H1 (cell line): Measurements from ENCODE around the gene DYNC1H1. TPM values are rescaled to one million over a fixed set of nuclear protein-coding genes. Genes with fewer than 3 reads are reported as not detected.

Experiments
- CTCF ChIA-PET: fragments of 300-600 bp; sonication (Branson Sonifier 250); formaldehyde crosslinking; loops from one replicate; lab custom pipeline; 2021; ENCODE audit not compliant: partially characterized antibody; lab: Charles Lee
- POLR2A ChIA-PET: fragments of 300-600 bp; sonication (Branson Sonifier 250); formaldehyde crosslinking; loops from one replicate; lab custom pipeline; 2021; ENCODE audit warnings: inconsistent platforms; ENCODE audit not compliant: partially characterized antibody; lab: Charles Lee
- DNase-seq, 2 experiments: peaks; one replicate each; pipeline versions ENCODE4 v3.0.0 to v3.0.0-alpha.2; 2010 to 2022; ENCODE audit warnings: low spot score in 2 of 2, low read depth in 1 of 2, mixed read lengths in 1 of 2
- FAIRE-seq: peaks from 2 replicates; lab custom pipeline; 2011; peaks lifted over from hg19 to GRCh38; lab: Jason Lieb, UNC
- H2AFZ ChIP-seq: 2 replicates; pipeline ENCODE4 v1.8.1; 2012; ENCODE audit warnings: low read length, inconsistent platforms
- H2AK5ac ChIP-seq: 2 replicates; pipeline ENCODE4 v1.6.1; 2013; ENCODE audit warnings: low read depth, low read length
- H2BK120ac ChIP-seq: replicated peaks from 2 replicates; pipeline ENCODE3; 2013; ENCODE audit warnings: low read depth, low read length, inconsistent platforms
- H2BK12ac ChIP-seq: 2 replicates; pipeline ENCODE4 v1.6.1; 2013; ENCODE audit warnings: low read depth, low read length
- H2BK15ac ChIP-seq: 2 replicates; pipeline ENCODE4 v1.6.1; 2013; ENCODE audit warnings: low read length
- H2BK20ac ChIP-seq: 2 replicates; pipeline ENCODE4 v1.6.1; 2013; ENCODE audit warnings: low read length
- H2BK5ac ChIP-seq: 2 replicates; pipeline ENCODE4 v1.6.1; 2013; ENCODE audit warnings: low read depth, low read length
- H3K14ac ChIP-seq: 2 replicates; pipeline ENCODE4 v1.6.1; 2013; ENCODE audit warnings: inconsistent platforms; ENCODE audit not compliant: insufficient read length
- H3K18ac ChIP-seq: 2 replicates; pipeline ENCODE4 v1.6.1; 2013; ENCODE audit warnings: low read length; ENCODE audit errors: extremely low read depth
- H3K23ac ChIP-seq: 2 replicates; pipeline ENCODE4 v1.6.1; 2013; ENCODE audit warnings: inconsistent platforms; ENCODE audit not compliant: insufficient read length
- H3K23me2 ChIP-seq: 2 replicates; pipeline ENCODE4 v1.6.1; 2013; ENCODE audit warnings: low read depth, low read length
- H3K27ac ChIP-seq: 2 replicates; pipeline ENCODE4 v1.6.1; 2011; ENCODE audit warnings: low read depth, low read length, inconsistent platforms
- H3K27me3 ChIP-seq, 4 experiments: replicated peaks in 1 of 4; 1 replicate in 1 of 4; 2 replicates in 3 of 4; pipeline versions ENCODE4 v1.6.1 to v1.8.1; 2011 to 2013; ENCODE audit warnings: low read length in 3 of 4, mild to moderate bottlenecking in 3 of 4, inconsistent platforms in 2 of 4, mixed read lengths in 2 of 4, moderate library complexity in 1 of 4; ENCODE audit not compliant: control insufficient read depth in 3 of 4, insufficient read depth in 3 of 4; ENCODE audit errors: extremely low read depth in 1 of 4
- H3K36me3 ChIP-seq, 4 experiments: 2 replicates each; pipeline versions ENCODE4 v1.6.1 to v1.8.1; 2011 to 2013; ENCODE audit warnings: mild to moderate bottlenecking in 4 of 4, low read length in 3 of 4, moderate library complexity in 2 of 4, control low read depth in 1 of 4, inconsistent platforms in 1 of 4; ENCODE audit not compliant: insufficient read depth in 4 of 4, control insufficient read depth in 2 of 4
- H3K4ac ChIP-seq: replicated peaks from 2 replicates; pipeline ENCODE3; 2013; ENCODE audit warnings: low read length, low read depth, mixed read lengths, inconsistent platforms; ENCODE audit not compliant: insufficient read length
- H3K4me1 ChIP-seq, 4 experiments: replicated peaks in 1 of 4; 1 replicate in 1 of 4; 2 replicates in 3 of 4; pipeline versions ENCODE4 v1.6.1 to v1.8.1; 2011 to 2013; ENCODE audit warnings: low read length in 3 of 4, inconsistent platforms in 2 of 4, mixed read lengths in 1 of 4; ENCODE audit not compliant: insufficient read depth in 4 of 4, control insufficient read depth in 3 of 4
- H3K4me2 ChIP-seq, 2 experiments: 2 replicates each; pipeline versions ENCODE4 v1.6.1 to v1.8.1; 2011 to 2013; ENCODE audit warnings: low read depth in 2 of 2, low read length in 2 of 2, control low read depth in 1 of 2, inconsistent platforms in 1 of 2, mild to moderate bottlenecking in 1 of 2; ENCODE audit not compliant: insufficient read depth in 1 of 2
- H3K4me3 ChIP-seq, 4 experiments: fragments of 200-600, 300-600 bp in 1 of 4; sonication (generic), shearing (Covaris generic), sonication (Bioruptor Twin) in 1 of 4; 2 replicates each; pipeline versions ENCODE4 v1.5.1 to v1.8.1; 2011 to 2016; ENCODE audit warnings: low read length in 4 of 4, low read depth in 3 of 4, control low read depth in 2 of 4, inconsistent platforms in 2 of 4, mild to moderate bottlenecking in 2 of 4, mixed read lengths in 1 of 4, moderate library complexity in 1 of 4; ENCODE audit not compliant: insufficient read depth in 2 of 4; ENCODE audit errors: extremely low read depth in 1 of 4
- H3K56ac ChIP-seq: replicated peaks from 2 replicates; pipeline ENCODE3; 2013; ENCODE audit warnings: low read depth, mild to moderate bottlenecking, mixed read lengths, low read length, inconsistent platforms; ENCODE audit not compliant: insufficient read length
- H3K79me1 ChIP-seq: 2 replicates; pipeline ENCODE4 v1.6.1; 2013; ENCODE audit warnings: low read depth, low read length, control low read depth
- H3K79me2 ChIP-seq, 2 experiments: 2 replicates each; pipeline versions ENCODE4 v1.6.1 to v1.8.1; 2012 to 2013; ENCODE audit warnings: low read length in 2 of 2, mild to moderate bottlenecking in 2 of 2, inconsistent platforms in 1 of 2; ENCODE audit not compliant: insufficient read depth in 2 of 2, control insufficient read depth in 1 of 2
- H3K9ac ChIP-seq, 4 experiments: replicated peaks in 1 of 4; 1 replicate in 1 of 4; 2 replicates in 3 of 4; pipeline versions ENCODE4 v1.6.1 to v1.8.1; 2011 to 2013; ENCODE audit warnings: low read depth in 3 of 4, low read length in 3 of 4, control low read depth in 2 of 4, mild to moderate bottlenecking in 2 of 4, moderate library complexity in 2 of 4, inconsistent platforms in 1 of 4; ENCODE audit errors: extremely low read depth in 1 of 4
- H3K9me3 ChIP-seq, 2 experiments: 2 replicates each; pipeline versions ENCODE4 v1.6.1 to v1.8.1; 2012 to 2013; ENCODE audit warnings: mild to moderate bottlenecking in 2 of 2, moderate library complexity in 2 of 2, control low read depth in 1 of 2, inconsistent platforms in 1 of 2, low read depth in 1 of 2, low read length in 1 of 2, mixed read lengths in 1 of 2; ENCODE audit not compliant: insufficient read depth in 2 of 2
- H4K20me1 ChIP-seq, 2 experiments: replicated peaks in 1 of 2; 2 replicates each; pipeline versions ENCODE3 to v1.8.1; 2011 to 2013; ENCODE audit warnings: inconsistent platforms in 2 of 2, low read length in 2 of 2, mild to moderate bottlenecking in 1 of 2; ENCODE audit not compliant: insufficient read depth in 2 of 2, control insufficient read depth in 1 of 2
- H4K5ac ChIP-seq: 2 replicates; pipeline ENCODE4 v1.6.1; 2013; ENCODE audit warnings: low read length, low read depth, mixed read lengths, inconsistent platforms; ENCODE audit not compliant: insufficient read length
- H4K8ac ChIP-seq: 2 replicates; pipeline ENCODE4 v1.8.0; 2013; ENCODE audit warnings: mild to moderate bottlenecking, moderate library complexity, low read length, inconsistent platforms; ENCODE audit not compliant: insufficient read depth; ENCODE audit errors: extremely low read depth
- H4K91ac ChIP-seq: replicated peaks from 2 replicates; pipeline ENCODE3; 2013; ENCODE audit warnings: low read length, mixed read lengths, inconsistent platforms; ENCODE audit not compliant: insufficient read length
- KDM5A ChIP-seq: fragments of 200-600 bp; IDR thresholded peaks from 2 replicates; pipeline ENCODE4 v1.7.1; 2012; ENCODE audit warnings: mild to moderate bottlenecking, low read length, inconsistent platforms, mixed read lengths
- RAD21 ChIP-seq, 2 experiments: IDR thresholded peaks in 1 of 2; conservative IDR thresholded peaks in 1 of 2; 2 replicates each; pipeline ENCODE4 v1.6.1; 2011; ENCODE audit warnings: low read depth in 2 of 2, low read length in 2 of 2, improper control_type of control experiment in 1 of 2, inconsistent platforms in 1 of 2, mild to moderate bottlenecking in 1 of 2, moderate library complexity in 1 of 2
- SIX5 ChIP-seq: IDR thresholded peaks from 2 replicates; pipeline ENCODE4 v1.6.1; 2011; ENCODE audit warnings: mild to moderate bottlenecking, low read depth, low read length
- WGBS, 2 experiments: shearing (Covaris generic) in 1 of 2; methylation state at CpG; one replicate each; pipeline versions ENCODE4 v1.1.6 to v1.1.7; 2013 to 2015; ENCODE audit warnings: low lambda C conversion rate in 2 of 2, mixed read lengths in 2 of 2, inconsistent platforms in 1 of 2, low coverage in 1 of 2, missing lambda C conversion rate in 1 of 2; ENCODE audit not compliant: insufficient replicate concordance in 2 of 2, insufficient coverage in 1 of 2, insufficient read length in 1 of 2; ENCODE audit errors: extremely low coverage in 1 of 2, missing lambda C conversion rate in 1 of 2; 5-methylcytosine and 5-hydroxymethylcytosine counted together
- polyA plus RNA-seq, 7 experiments: library from polyadenylated mRNA; depleted of rRNA in 3 of 7; stranded (reverse) in 5 of 7; unstranded in 2 of 7; fragments of >200 nt in 5 of 7; fragments of 200-250 nt in 2 of 7; gene quantifications; 1 replicate in 5 of 7; 2 replicates in 1 of 7; 4 replicates in 1 of 7; pipeline versions ENCODE4 v1.2.1 to v1.2.3, GENCODE V29; 2011 to 2013; ENCODE audit warnings: missing spikeins in 2 of 7, mixed read lengths in 2 of 7
- total RNA-seq: library from RNA; stranded (reverse); fragmentation: NEBNext Ultra II Directional; extraction: Animal tissue kit (Norgen Biotek cat#: 25700); gene quantifications from 2 replicates; pipeline ENCODE4 v1.2.1, GENCODE V29; 2021

Gene DYNC1H1
- total and polyA plus RNA-seq, 2 of the 8 experiments (the other 6 are each of a cell fraction or from before 2014, with no cell fraction given) = 238 to 387 TPM

DNA sequence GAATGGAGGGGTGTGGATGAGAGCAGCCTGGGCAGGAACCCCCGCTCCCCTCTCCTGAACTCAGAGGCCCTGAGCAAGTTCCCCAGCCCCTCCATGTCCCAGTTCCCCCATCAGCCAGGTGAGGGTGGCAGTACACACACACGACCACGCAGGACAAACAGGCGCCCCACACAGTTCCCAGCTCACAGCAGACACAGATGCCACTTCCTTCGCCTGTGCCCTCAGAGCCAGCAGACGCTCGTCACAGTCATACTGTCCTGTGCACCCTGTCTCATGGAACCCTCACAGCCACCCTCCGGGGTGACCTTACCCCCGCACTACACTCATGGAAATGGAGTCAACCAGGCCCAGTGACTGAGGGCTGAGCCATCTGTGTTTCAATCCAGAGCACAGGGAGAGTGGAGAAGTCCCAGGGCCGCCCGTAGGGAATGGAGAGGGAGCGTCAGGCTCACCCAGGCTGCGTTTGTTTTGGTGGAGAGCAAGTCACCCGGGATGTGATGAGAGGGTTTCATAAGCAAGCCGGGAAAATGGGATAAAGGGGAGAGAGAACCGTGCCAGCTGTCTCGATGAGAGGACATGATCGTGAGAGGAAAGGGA lies 47.5 kb upstream of the DYNC1H1 start:
- H3K56ac ChIP-seq = no peak overlapping the region
- no peak overlapping the region for H2BK120ac ChIP-seq
- H2AFZ ChIP-seq = no peak overlapping the region
- 86% methylated on average over 18 of the region's 18 CpGs; no CpG with 5 or more reads in 1 of the 2 experiments for WGBS, 2 experiments
- H2BK12ac ChIP-seq = peak overlapping the region; percentile 72; the same call in 1 of the 2 replicates
- no peaks in the 10 kb centered on the region for H3K9me3 ChIP-seq
- no peaks in the 10 kb centered on the region for H3K79me2 ChIP-seq
- no peak overlapping the region for H3K4ac ChIP-seq
- H3K9ac ChIP-seq = no peak overlapping the region
- DNase-seq (no peak), FAIRE-seq (no peak)
- H3K4me2 ChIP-seq = peak overlapping the region; percentile 59 to 82
- CTCF ChIA-PET = interaction anchor here (2.1 kb wide), 1 partner anchor 146 kb away, joined by 7 read pairs; no protein-coding TSS in a partner anchor
- H3K36me3 ChIP-seq = peaks cover 0 to 11% (median 0%) of the 10 kb centered on the region in 4 experiments; a peak in 5 of 8 replicates
- peak overlapping the region; percentile 16 for H4K91ac ChIP-seq
- no peak overlapping the region for H3K27ac ChIP-seq
- no peak overlapping the region for H3K23ac ChIP-seq
- TF ChIP-seq RAD21 (IDR thresholded peaks at IDR 0.05 in 1 of 2, conservative IDR thresholded peaks at IDR 0.05 in 1 of 2; ENCODE audit: low read depth in 2 of 2, low read length in 2 of 2) (0 out of 4 replicates have a peak, but pooled peaks of 1 of the 2 experiments have one; percentile 1), SIX5 (no peak), KDM5A (no peak)
- H2BK5ac ChIP-seq = peak overlapping the region; percentile 83; the same call in 1 of the 2 replicates
- no peak overlapping the region; the same call in 1 of the 2 replicates for H4K8ac ChIP-seq
- H2BK20ac ChIP-seq = 0 out of 2 replicates have a peak overlapping the region, but pooled peaks have one; percentile 44
- H3K79me1 ChIP-seq = 0 out of 2 replicates have a peak, but pooled peaks cover 2% of the 10 kb centered on the region
- H3K14ac ChIP-seq = no peak overlapping the region
- no peak overlapping the region for H4K5ac ChIP-seq
- H3K27me3 ChIP-seq = no peaks in the 10 kb centered on the region; a peak in 2 of 7 replicates
- H3K4me1 ChIP-seq = peaks cover 3 to 30% (median 18%) of the 10 kb centered on the region in 4 experiments
- 0 out of 8 replicates have a peak overlapping the region, but pooled peaks of 1 of the 4 experiments have one; percentile 40 for H3K4me3 ChIP-seq
- H2BK15ac ChIP-seq = no peak overlapping the region
- no peaks in the 10 kb centered on the region for H3K23me2 ChIP-seq
- 0 out of 2 replicates have a peak overlapping the region, but pooled peaks have one; percentile 48 for H2AK5ac ChIP-seq
- no peaks in the 10 kb centered on the region for H4K20me1 ChIP-seq
- H3K18ac ChIP-seq = 0 out of 2 replicates have a peak overlapping the region, but pooled peaks have one; percentile 9
- POLR2A ChIA-PET = interaction anchor here (1.1 to 4.5 kb wide), 2 partner anchors 31 to 47 kb away, joined by 4 to 21 read pairs; no protein-coding TSS in a partner anchor
